HG03175 (cell line): ENCODE data around the gene ANKRD33B.
A peak's percentile ranks its signal among the peaks of the same experiment; 100 is the strongest.

Experiments
- ATAC-seq: cut with Tn5 transposase; IDR thresholded peaks from one replicate; pipeline ENCODE4 v1.9.1; 2021; ENCODE audit warnings: mild to moderate bottlenecking, moderate library complexity; ENCODE audit not compliant: unreplicated experiment

ANKRD33B gene

GRCh38 chr5:10689391-10690081 lies 125.7 kb downstream of the ANKRD33B start:
- ATAC-seq = peak; percentile 28

GRCh38 chr5:10690460-10691440 lies 126.9 kb downstream of the ANKRD33B start:
- ATAC-seq = no peak

GRCh38 chr5:10691826-10692785 lies 128.2 kb downstream of the ANKRD33B start:
- no peak for ATAC-seq

- peak; percentile 35 for ATAC-seq
Observed at GRCh38 chr5:10695055-10695649, 131.3 kb downstream of the ANKRD33B start.

- ATAC-seq = no peak
Observed at GRCh38 chr5:10695759-10696543, 132.1 kb downstream of the ANKRD33B start.

- peak; percentile 21 for ATAC-seq
Observed at GRCh38 chr5:10699281-10699874, 135.5 kb downstream of the ANKRD33B start.

- peak; percentile 55 for ATAC-seq
Observed at GRCh38 chr5:10699987-10700386, 136.1 kb downstream of the ANKRD33B start.

GRCh38 chr5:10700516-10700915 lies 136.6 kb downstream of the ANKRD33B start:
- ATAC-seq = no peak

GRCh38 chr5:10701567-10702039 lies 137.7 kb downstream of the ANKRD33B start:
- no peak for ATAC-seq

GRCh38 chr5:10702040-10702629 lies 138.3 kb downstream of the ANKRD33B start:
- no peak for ATAC-seq

GRCh38 chr5:10702911-10703491 lies 139.1 kb downstream of the ANKRD33B start:
- ATAC-seq = no peak

- ATAC-seq = no peak
Observed at GRCh38 chr5:10703676-10704075, 139.8 kb downstream of the ANKRD33B start.

GRCh38 chr5:10704949-10705621 lies 141.2 kb downstream of the ANKRD33B start:
- no peak for ATAC-seq

- no peak for ATAC-seq
Observed at GRCh38 chr5:10705747-10706146, 141.9 kb downstream of the ANKRD33B start.

- ATAC-seq = no peak
Observed at GRCh38 chr5:10706326-10706725, 142.5 kb downstream of the ANKRD33B start.
